Neural cell (in vitro differentiated cells): ENCODE data around the gene SHPK. TPM values are rescaled to one million over a fixed set of nuclear protein-coding genes. Genes with fewer than 3 reads are reported as not detected.

Experiments used
- H2AFZ ChIP-seq: fragments of 200-600, 300-800 bp; sonication (generic), shearing (Covaris generic); 2 replicates; pipeline ENCODE4 v1.6.0; 2014; ENCODE audit warnings: low read depth, mild to moderate bottlenecking, antibody characterized with exemption, low read length, moderate library complexity
- H3F3A ChIP-seq: fragments of 200-600 bp; shearing (Covaris generic); 2 replicates; pipeline ENCODE4 v1.6.1; 2016; ENCODE audit warnings: mild to moderate bottlenecking, moderate library complexity, mixed read lengths, antibody characterized with exemption, low read length; ENCODE audit not compliant: insufficient read depth, poor library complexity, severe bottlenecking
- H3K27ac ChIP-seq: fragments of 200-600, 300-800 bp; sonication (generic), shearing (Covaris generic); 2 replicates; pipeline ENCODE4 v1.5.1; 2014; ENCODE audit warnings: mild to moderate bottlenecking, low read length, moderate library complexity
- H3K27me3 ChIP-seq: fragments of 300-800, 200-600 bp; sonication (generic), shearing (Covaris generic); 2 replicates; pipeline ENCODE4 v1.6.0; 2014; ENCODE audit warnings: mild to moderate bottlenecking, low read depth, low read length, moderate library complexity; ENCODE audit not compliant: insufficient read depth
- H3K36me3 ChIP-seq: fragments of 300-800, 200-600 bp; sonication (generic), shearing (Covaris generic); 2 replicates; pipeline ENCODE4 v1.5.1; 2014; ENCODE audit warnings: mild to moderate bottlenecking, antibody characterized with exemption, low read length, moderate library complexity; ENCODE audit not compliant: insufficient read depth
- H3K4me2 ChIP-seq: fragments of 300-800, 200-600 bp; sonication (generic), shearing (Covaris generic); 2 replicates; pipeline ENCODE4 v1.6.0; 2014; ENCODE audit warnings: mild to moderate bottlenecking, low read length
- H3K4me3 ChIP-seq: fragments of 300-800, 200-600 bp; sonication (generic), shearing (Covaris generic); 2 replicates; pipeline ENCODE4 v1.5.1; 2014; ENCODE audit warnings: mild to moderate bottlenecking, low read length, moderate library complexity
- H3K79me2 ChIP-seq: fragments of 200-600 bp; shearing (Covaris generic); replicated peaks from 2 replicates; pipeline ENCODE4 v1.6.0; 2014; ENCODE audit warnings: mild to moderate bottlenecking, low read length, moderate library complexity; ENCODE audit not compliant: insufficient read depth
- H3K9ac ChIP-seq: fragments of 300-800, 200-600 bp; sonication (generic), shearing (Covaris generic); 2 replicates; pipeline ENCODE4 v1.6.1; 2016; ENCODE audit warnings: mild to moderate bottlenecking, low read length, mixed read lengths
- H3K9me2 ChIP-seq: fragments of 200-600 bp; shearing (Covaris generic); 2 replicates; pipeline ENCODE4 v1.6.1; 2016; ENCODE audit warnings: mild to moderate bottlenecking, low read length, mixed read lengths; ENCODE audit not compliant: insufficient read depth
- H3K9me3 ChIP-seq: fragments of 200-600, 300-800 bp; sonication (generic), shearing (Covaris generic); 2 replicates; pipeline ENCODE4 v1.6.1; 2016; ENCODE audit warnings: mild to moderate bottlenecking, mixed run types, low read length, moderate library complexity, mixed read lengths
- H4K20me1 ChIP-seq: fragments of 200-600 bp; shearing (Covaris generic); 2 replicates; pipeline ENCODE4 v1.6.1; 2016; ENCODE audit warnings: mild to moderate bottlenecking, mixed run types; ENCODE audit not compliant: insufficient read depth
- EP300 ChIP-seq: fragments of 450-650 bp; conservative IDR thresholded peaks from 2 replicates; pipeline ENCODE4 v1.6.1; 2014; ENCODE audit warnings: antibody characterized with exemption, mild to moderate bottlenecking, moderate library complexity; ENCODE audit not compliant: poor library complexity, severe bottlenecking
- EZH2 ChIP-seq: fragments of 200-600, 300-800 bp; shearing (Covaris generic), sonication (generic); IDR thresholded peaks from 2 replicates; pipeline ENCODE4 v1.6.1; 2014; ENCODE audit warnings: antibody characterized with exemption, low read length, borderline replicate concordance, mild to moderate bottlenecking; ENCODE audit not compliant: insufficient read depth, poor library complexity, severe bottlenecking
- MXI1 ChIP-seq: fragments of 450-650 bp; conservative IDR thresholded peaks from 2 replicates; pipeline ENCODE4 v1.6.1; 2014; ENCODE audit warnings: antibody characterized with exemption, mild to moderate bottlenecking; ENCODE audit not compliant: poor library complexity, severe bottlenecking
- POLR2AphosphoS5 ChIP-seq: IDR thresholded peaks from 2 replicates; pipeline ENCODE4 v1.6.1; 2012
- RAD21 ChIP-seq: fragments of 450-650 bp; conservative IDR thresholded peaks from 2 replicates; pipeline ENCODE4 v1.6.1; 2014; ENCODE audit warnings: antibody characterized with exemption, mild to moderate bottlenecking, moderate library complexity
- SMC3 ChIP-seq: fragments of 450-650 bp; conservative IDR thresholded peaks from 2 replicates; pipeline ENCODE4 v1.6.1; 2014; ENCODE audit warnings: antibody characterized with exemption, mild to moderate bottlenecking, moderate library complexity; ENCODE audit not compliant: poor library complexity
- TAF1 ChIP-seq: IDR thresholded peaks from 2 replicates; pipeline ENCODE4 v1.6.1; 2012; ENCODE audit warnings: low read depth
- polyA plus RNA-seq: library from polyadenylated mRNA; depleted of rRNA; stranded (reverse); fragments of >200 nt; gene quantifications from 2 replicates; pipeline ENCODE4 v1.2.3, GENCODE V29; 2014
- TF ChIP-seq, protein P1 (sequence below): fragments of 450-650 bp; IDR thresholded peaks from 2 replicates; pipeline ENCODE4 v1.5.1; 2014; ENCODE audit warnings: antibody characterized with exemption, mild to moderate bottlenecking, moderate library complexity; ENCODE audit not compliant: poor library complexity, severe bottlenecking
- TF ChIP-seq, protein P2 (sequence below): IDR thresholded peaks from 2 replicates; pipeline ENCODE4 v1.6.1; 2012; ENCODE audit warnings: borderline replicate concordance

Gene SHPK
- polyA plus RNA-seq, 1 donor from 2014 or later = 14.3 TPM

DNA sequence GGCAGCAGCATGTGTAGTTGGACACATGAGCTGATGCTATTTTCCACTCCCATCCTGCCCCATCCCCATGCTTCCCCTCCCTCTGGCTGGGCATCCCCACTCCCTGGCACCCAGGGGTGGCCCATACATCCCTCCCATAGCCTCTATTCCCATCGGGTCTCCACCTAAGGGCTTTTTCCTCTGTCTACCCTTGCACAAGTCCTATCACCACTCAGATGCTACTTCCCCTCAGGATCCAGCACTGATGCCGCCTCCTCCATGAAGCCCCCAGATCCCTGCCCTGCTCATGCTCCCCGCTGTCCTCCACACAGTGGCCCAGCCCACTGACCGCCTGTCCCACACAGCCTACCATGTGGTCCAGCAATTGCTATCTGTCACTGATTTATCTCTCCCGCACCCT lies 42.7 kb downstream of the SHPK start:
- no peak overlapping the region for H3K27ac ChIP-seq
- H2AFZ ChIP-seq = no peak overlapping the region
- H3K27me3 ChIP-seq = no peaks in the 10 kb centered on the region
- H4K20me1 ChIP-seq = no peaks in the 10 kb centered on the region
- TF ChIP-seq SMC3 (no peak), POLR2AphosphoS5 (no peak), MXI1 (no peak), TAF1 (no peak), EP300 (no peak), RAD21 (no peak), EZH2 (no peak)
- TF ChIP-seq, protein P1, sequence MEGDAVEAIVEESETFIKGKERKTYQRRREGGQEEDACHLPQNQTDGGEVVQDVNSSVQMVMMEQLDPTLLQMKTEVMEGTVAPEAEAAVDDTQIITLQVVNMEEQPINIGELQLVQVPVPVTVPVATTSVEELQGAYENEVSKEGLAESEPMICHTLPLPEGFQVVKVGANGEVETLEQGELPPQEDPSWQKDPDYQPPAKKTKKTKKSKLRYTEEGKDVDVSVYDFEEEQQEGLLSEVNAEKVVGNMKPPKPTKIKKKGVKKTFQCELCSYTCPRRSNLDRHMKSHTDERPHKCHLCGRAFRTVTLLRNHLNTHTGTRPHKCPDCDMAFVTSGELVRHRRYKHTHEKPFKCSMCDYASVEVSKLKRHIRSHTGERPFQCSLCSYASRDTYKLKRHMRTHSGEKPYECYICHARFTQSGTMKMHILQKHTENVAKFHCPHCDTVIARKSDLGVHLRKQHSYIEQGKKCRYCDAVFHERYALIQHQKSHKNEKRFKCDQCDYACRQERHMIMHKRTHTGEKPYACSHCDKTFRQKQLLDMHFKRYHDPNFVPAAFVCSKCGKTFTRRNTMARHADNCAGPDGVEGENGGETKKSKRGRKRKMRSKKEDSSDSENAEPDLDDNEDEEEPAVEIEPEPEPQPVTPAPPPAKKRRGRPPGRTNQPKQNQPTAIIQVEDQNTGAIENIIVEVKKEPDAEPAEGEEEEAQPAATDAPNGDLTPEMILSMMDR = no peak
- TF ChIP-seq, protein P2, sequence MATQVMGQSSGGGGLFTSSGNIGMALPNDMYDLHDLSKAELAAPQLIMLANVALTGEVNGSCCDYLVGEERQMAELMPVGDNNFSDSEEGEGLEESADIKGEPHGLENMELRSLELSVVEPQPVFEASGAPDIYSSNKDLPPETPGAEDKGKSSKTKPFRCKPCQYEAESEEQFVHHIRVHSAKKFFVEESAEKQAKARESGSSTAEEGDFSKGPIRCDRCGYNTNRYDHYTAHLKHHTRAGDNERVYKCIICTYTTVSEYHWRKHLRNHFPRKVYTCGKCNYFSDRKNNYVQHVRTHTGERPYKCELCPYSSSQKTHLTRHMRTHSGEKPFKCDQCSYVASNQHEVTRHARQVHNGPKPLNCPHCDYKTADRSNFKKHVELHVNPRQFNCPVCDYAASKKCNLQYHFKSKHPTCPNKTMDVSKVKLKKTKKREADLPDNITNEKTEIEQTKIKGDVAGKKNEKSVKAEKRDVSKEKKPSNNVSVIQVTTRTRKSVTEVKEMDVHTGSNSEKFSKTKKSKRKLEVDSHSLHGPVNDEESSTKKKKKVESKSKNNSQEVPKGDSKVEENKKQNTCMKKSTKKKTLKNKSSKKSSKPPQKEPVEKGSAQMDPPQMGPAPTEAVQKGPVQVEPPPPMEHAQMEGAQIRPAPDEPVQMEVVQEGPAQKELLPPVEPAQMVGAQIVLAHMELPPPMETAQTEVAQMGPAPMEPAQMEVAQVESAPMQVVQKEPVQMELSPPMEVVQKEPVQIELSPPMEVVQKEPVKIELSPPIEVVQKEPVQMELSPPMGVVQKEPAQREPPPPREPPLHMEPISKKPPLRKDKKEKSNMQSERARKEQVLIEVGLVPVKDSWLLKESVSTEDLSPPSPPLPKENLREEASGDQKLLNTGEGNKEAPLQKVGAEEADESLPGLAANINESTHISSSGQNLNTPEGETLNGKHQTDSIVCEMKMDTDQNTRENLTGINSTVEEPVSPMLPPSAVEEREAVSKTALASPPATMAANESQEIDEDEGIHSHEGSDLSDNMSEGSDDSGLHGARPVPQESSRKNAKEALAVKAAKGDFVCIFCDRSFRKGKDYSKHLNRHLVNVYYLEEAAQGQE = no peak
- no peak overlapping the region for H3K4me3 ChIP-seq
- H3F3A ChIP-seq = no peaks in the 10 kb centered on the region
- no peaks in the 10 kb centered on the region for H3K9me3 ChIP-seq
- H3K9ac ChIP-seq = no peak overlapping the region
- no peaks in the 10 kb centered on the region for H3K9me2 ChIP-seq
- no peak overlapping the region for H3K4me2 ChIP-seq
- H3K79me2 ChIP-seq = no peaks in the 10 kb centered on the region
- no peaks in the 10 kb centered on the region for H3K36me3 ChIP-seq

DNA sequence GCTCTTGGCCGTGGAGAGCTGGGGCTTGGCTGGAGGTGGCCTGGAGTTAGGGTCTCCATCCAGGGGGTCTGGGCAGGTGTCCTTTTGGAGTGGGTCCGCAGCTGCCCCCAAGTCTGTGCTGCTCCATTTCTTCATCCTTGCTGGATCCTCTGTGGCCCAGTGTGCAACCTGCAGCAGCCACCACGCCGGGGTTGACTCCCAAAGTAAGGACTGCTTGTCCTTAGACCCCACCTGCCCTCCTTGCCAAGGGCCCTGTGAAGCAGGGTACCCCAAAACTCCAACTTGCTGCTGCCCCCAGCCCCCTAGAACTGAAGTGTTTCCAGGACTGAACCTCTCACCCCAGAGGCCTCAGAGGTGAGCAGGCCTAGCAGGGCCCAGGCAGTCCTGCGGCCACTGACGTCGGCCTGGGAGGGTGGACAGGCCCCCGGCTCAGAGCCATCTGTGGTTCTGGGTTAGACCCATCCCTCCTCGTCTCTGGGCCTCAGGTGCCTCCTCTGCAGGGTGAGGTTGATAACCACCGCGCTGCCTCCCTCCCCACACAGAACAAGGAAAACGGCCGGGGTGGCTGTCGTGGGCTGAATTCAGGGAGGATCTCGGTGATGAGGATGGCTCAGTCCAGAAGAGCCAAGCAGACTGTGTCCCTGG lies 43.7 kb downstream of the SHPK start:
- no peaks in the 10 kb centered on the region for H4K20me1 ChIP-seq
- no peaks in the 10 kb centered on the region for H3K36me3 ChIP-seq
- no peak for TF ChIP-seq SMC3
- no peak for TF ChIP-seq EP300
- H3K27me3 ChIP-seq = no peaks in the 10 kb centered on the region
- H3K9ac ChIP-seq = no peak overlapping the region
- H3K9me3 ChIP-seq = no peaks in the 10 kb centered on the region
- no peaks in the 10 kb centered on the region for H3K9me2 ChIP-seq
- no peak overlapping the region for H3K27ac ChIP-seq
- H3F3A ChIP-seq = no peaks in the 10 kb centered on the region
- H2AFZ ChIP-seq = no peak overlapping the region
- no peak overlapping the region for H3K4me3 ChIP-seq
- H3K4me2 ChIP-seq = no peak overlapping the region
- H3K79me2 ChIP-seq = no peaks in the 10 kb centered on the region
